Activated CD4-positive, alpha-beta T cell treated with anti-CD3 and anti-CD28 coated beads for 48 hours (primary cell): Measurements from ENCODE around the gene NCBP3.
A peak's percentile ranks its signal among the peaks of the same experiment; 100 is the strongest.
"Not testable (repeated sequence)": the region's sequence is repeated elsewhere in the genome, so short reads cannot be mapped to it uniquely, and the experiment has no call there.

ENCODE experiments used
- DNase-seq: peaks from one replicate; pipeline ENCODE4 v3.0.0-alpha.2; 2020

The NCBP3 gene

GRCh38 chr17:3846437-3847164 lies 555 bp upstream of the NCBP3 start:
- DNase-seq = no peak

DNA sequence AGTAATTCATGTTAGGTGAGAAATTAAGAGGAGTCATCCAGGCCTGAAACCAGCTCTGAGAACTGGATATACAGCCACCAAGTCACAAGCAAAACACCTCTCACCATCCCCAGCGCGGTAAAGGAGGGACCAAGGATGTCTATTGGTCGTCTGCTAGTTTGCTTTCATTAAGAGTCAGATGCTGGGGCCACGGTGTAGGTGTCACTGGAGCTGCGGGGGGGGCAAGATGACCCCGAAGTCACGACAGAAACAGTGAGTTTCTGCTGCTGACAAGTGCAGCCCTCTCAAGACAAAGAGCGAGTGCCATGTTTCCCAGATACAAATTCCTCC lies 790 bp downstream of the NCBP3 start:
- peak; percentile 69 for DNase-seq

- DNase-seq = not testable (repeated sequence)
Measured at GRCh38 chr17:3844556-3844955, 1.5 kb downstream of the NCBP3 start.

GRCh38 chr17:3843935-3844516 lies 2.0 kb downstream of the NCBP3 start:
- DNase-seq = peak; percentile 65

DNA sequence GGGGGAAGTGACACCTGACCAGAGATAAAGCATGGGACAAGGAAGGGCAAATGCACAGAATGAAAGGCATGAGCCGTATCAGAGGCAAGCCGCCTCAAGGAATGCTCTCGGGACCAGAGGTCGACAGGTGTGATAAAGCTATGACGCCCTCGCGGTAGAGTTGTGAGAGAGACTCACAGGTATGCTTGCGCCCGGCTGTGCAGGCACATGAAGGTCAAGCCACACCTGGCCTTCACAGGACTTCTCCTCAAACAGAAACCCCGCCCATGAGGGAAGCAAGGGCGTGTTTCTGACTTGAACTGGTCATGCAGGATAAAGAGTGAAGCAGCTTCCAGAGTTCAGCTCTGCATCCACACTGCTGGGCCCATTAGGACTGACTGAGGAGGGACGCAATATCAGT lies 7.8 kb downstream of the NCBP3 start:
- DNase-seq = no peak

- no peak for DNase-seq
Measured at GRCh38 chr17:3836551-3836950, 9.5 kb downstream of the NCBP3 start.

GRCh38 chr17:3835410-3836229 lies 10.4 kb downstream of the NCBP3 start:
- DNase-seq = no peak

DNA sequence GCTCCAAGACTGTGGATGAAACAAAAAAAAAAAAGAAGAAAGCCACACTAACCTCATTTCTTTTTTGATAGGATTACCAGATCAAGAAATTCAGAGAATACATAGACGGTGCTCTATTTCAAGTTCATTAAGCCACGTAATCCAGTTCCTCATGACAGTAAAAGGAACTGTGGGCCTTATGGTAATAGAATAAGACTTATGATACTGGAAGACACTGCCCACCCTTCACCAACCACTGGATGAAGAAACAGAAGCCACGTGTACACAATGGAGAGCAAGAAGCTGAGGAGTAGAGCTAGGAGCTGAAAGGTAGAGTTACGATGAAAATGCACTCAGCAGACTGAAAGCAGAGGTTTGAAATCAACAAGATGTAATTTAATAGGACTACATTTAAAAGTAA lies 11.2 kb downstream of the NCBP3 start:
- DNase-seq = no peak

- no peak for DNase-seq
Measured at GRCh38 chr17:3828852-3829232, 17.2 kb downstream of the NCBP3 start.

- no peak for DNase-seq
Measured at GRCh38 chr17:3828151-3828851, 17.7 kb downstream of the NCBP3 start.

- DNase-seq = peak; percentile 73
Measured at GRCh38 chr17:3827124-3827773, 18.8 kb downstream of the NCBP3 start.

DNA sequence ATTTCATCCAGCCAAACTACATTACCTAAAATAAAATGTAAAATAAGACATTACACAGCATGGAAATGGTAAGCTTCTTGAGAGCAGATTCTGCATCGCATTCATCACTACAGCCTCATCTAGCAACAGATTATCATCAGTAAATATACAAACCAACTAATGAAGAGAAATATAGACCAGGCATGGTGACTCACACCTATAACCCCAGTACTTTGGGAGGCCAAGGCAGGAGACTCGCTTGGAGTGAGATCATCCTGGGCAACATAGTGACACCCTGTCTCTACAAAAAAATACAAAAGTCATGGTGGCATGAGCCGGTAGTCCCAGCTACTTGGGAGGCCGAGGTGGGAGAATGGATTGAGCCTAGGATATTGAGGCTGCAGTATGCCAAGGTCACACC lies 19.9 kb downstream of the NCBP3 start:
- no peak for DNase-seq

DNA sequence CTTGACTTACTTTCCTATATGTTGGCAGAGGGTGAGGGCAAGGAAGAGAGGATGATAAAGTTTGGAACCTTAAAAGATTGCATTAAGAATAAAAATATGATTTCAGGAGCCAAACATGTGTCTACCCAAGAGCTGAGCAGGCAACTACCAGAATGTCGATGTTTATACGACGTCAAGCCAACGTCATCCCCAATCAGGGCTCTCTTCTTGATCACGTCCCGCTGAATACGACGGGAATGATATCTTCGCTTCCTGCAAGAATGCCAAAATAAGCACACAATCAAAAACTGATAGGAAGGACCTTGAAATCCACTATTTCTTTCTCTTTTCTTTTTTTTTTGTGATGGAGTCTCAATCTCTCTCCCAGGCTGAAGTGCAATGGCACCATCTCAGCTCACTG lies 24.9 kb downstream of the NCBP3 start:
- no peak for DNase-seq

GRCh38 chr17:3818786-3819185 lies 27.3 kb downstream of the NCBP3 start:
- DNase-seq = no peak

- no peak for DNase-seq
Measured at GRCh38 chr17:3817851-3818605, 28.0 kb downstream of the NCBP3 start.

GRCh38 chr17:3815925-3816324 lies 30.1 kb downstream of the NCBP3 start:
- no peak for DNase-seq

GRCh38 chr17:3815122-3815521 lies 30.9 kb downstream of the NCBP3 start:
- no peak for DNase-seq

DNA sequence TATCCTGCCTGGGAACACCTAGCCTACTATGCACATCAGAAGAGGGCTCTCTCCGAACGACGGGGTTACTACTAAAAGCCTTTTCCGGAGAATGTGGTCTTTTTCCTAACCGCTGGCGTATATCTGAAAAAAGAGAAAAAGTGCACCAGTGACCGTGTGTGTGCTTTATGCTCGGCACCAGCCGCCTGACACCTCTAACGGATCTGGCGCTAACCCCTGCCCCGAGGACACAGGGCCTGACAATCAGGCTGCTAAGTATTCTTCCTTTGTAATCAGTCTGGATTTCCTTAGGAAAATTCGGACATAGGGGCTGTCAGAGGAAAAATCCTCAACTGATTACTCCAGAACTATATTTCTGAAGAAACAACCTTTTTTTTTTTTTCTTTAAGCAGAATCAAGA lies 31.7 kb downstream of the NCBP3 start:
- no peak for DNase-seq

DNA sequence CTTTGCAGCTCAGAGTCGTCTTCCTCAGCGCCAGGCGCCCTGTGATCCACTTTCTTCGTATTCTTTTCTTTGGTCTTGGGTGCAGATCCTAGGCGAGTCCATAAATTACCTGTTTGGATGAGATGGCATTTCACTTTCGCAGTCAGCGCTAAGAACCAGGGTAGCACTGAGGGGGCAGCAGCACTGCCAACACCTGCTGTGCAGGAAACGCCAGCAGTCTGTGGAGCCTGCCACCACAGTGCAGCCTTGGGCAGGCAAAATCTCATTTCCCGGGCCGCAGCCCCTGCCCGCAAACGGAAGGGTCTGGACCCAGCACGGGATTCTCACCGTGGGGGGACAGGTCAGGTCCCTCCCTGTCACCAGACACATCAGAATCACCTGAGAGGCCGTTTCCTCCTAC lies 32.9 kb downstream of the NCBP3 start:
- no peak for DNase-seq

GRCh38 chr17:3812771-3813170 lies 33.3 kb downstream of the NCBP3 start:
- DNase-seq = no peak

- no peak for DNase-seq
Measured at GRCh38 chr17:3812284-3812683, 33.8 kb downstream of the NCBP3 start.

DNA sequence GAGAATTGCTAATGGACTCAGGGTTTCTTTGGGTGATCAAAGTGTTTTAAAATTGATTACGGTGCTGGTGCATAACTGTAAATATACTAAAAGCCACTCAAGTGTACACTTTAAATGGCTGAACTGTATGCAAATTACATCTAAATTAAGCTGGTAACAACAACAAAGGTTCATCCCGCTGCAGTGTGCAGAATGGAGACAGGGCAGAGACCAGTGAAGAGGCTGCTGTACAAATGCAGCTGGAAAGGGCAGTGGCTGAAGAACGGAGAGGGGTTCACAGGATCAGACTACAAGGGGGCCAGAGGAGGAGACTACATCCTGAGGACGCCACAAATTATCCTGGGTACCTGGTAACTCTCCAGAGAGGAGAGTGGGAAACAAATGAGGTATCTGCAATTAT lies 36.0 kb downstream of the NCBP3 start:
- DNase-seq = no peak
